Body of pancreas (tissue), 4 donors: ENCODE data around the gene MYOCOS.
A peak's percentile ranks its signal among the peaks of the same experiment; 100 is the strongest.

Experiments used
- CTCF ChIP-seq, 7 experiments: fragments of 450-650 bp in 4 of 7; fragments of 200-600 bp in 3 of 7; sonication (generic) in 3 of 7; IDR thresholded peaks; one replicate each; pipeline ENCODE4 v1.5.1; 2016 to 2019; ENCODE audit warnings: antibody characterized with exemption in 7 of 7
- POLR2A ChIP-seq, 3 donors: fragments of 450-650 bp; IDR thresholded peaks; one replicate each; pipeline ENCODE4 v1.6.1; 2016; ENCODE audit warnings: antibody characterized with exemption in 3 of 3, mild to moderate bottlenecking in 2 of 3

- TF ChIP-seq POLR2A (IDR thresholded peaks at IDR 0.05) (no peak), CTCF (IDR thresholded peaks at IDR 0.05) (peak; percentile 41 to 87 (median 66))
Measured at GRCh38 chr1:171644805-171645483, 22.9 kb downstream of the MYOCOS start.
